BLaER1 (cell line): ENCODE measurements around the gene PTPRT.
A peak's percentile ranks its signal among the peaks of the same experiment; 100 is the strongest.

Experiments used
- H3K27ac ChIP-seq: shearing (Covaris generic); formaldehyde crosslinking; 2 replicates; pipeline ENCODE4 v1.8.1; 2022
- H3K27me3 ChIP-seq: shearing (Covaris generic); formaldehyde crosslinking; 2 replicates; pipeline ENCODE4 v1.8.1; 2022
- H3K36me3 ChIP-seq: shearing (Covaris generic); formaldehyde crosslinking; 2 replicates; pipeline ENCODE4 v1.8.1; 2022
- H3K4me1 ChIP-seq: shearing (Covaris generic); formaldehyde crosslinking; 2 replicates; pipeline ENCODE4 v1.8.1; 2022
- H3K4me2 ChIP-seq: shearing (Covaris generic); formaldehyde crosslinking; 2 replicates; pipeline ENCODE4 v1.8.1; 2022
- H3K4me3 ChIP-seq: shearing (Covaris generic); formaldehyde crosslinking; 2 replicates; pipeline ENCODE4 v1.8.1; 2022
- H3K9ac ChIP-seq: shearing (Covaris generic); formaldehyde crosslinking; 2 replicates; pipeline ENCODE4 v1.8.1; 2022
- H3K9me3 ChIP-seq: shearing (Covaris generic); formaldehyde crosslinking; 2 replicates; pipeline ENCODE4 v1.8.1; 2022
- H4K20me1 ChIP-seq: shearing (Covaris generic); formaldehyde crosslinking; 2 replicates; pipeline ENCODE4 v1.8.1; 2022
- Cebpa-rat ChIP-seq: shearing (Covaris generic); IDR thresholded peaks from 2 replicates; pipeline ENCODE4 v1.8.1; 2022

The PTPRT gene

DNA sequence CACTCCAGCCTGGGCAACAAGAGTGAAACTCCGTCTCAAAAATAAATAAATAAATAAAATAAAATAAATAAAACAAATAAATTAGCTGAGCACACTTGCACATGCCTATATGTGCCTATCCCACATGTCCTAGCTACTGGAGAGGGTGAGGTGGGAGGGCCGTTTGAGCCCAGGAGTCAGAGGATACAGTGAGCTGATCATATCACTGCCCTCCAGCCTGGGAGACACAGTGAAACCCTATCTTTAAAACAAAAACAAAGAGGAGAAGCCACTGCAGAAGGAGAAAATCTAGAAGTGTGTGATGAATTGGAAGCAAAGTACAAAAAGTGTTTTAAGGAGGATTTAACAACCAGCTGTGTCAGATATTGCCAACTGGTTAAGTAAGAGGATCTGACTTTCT, 728.4 kb downstream of the PTPRT start:
- no peak overlapping the region for H3K4me3 ChIP-seq
- no peaks in the 10 kb centered on the region for H3K27me3 ChIP-seq
- no peaks in the 10 kb centered on the region for H4K20me1 ChIP-seq
- H3K4me1 ChIP-seq: no peaks in the 10 kb centered on the region
- no peak overlapping the region for H3K4me2 ChIP-seq
- H3K27ac ChIP-seq: no peak overlapping the region
- no peak overlapping the region for H3K9ac ChIP-seq
- H3K9me3 ChIP-seq: no peaks in the 10 kb centered on the region
- TF ChIP-seq Cebpa-rat: no peak
- no peaks in the 10 kb centered on the region for H3K36me3 ChIP-seq

- H3K27me3 ChIP-seq: no peaks in the 10 kb centered on the region
- no peak for TF ChIP-seq Cebpa-rat
- H3K36me3 ChIP-seq: no peaks in the 10 kb centered on the region
- H3K9ac ChIP-seq: no peak overlapping the region
- H4K20me1 ChIP-seq: no peaks in the 10 kb centered on the region
- no peak overlapping the region for H3K4me2 ChIP-seq
- H3K4me3 ChIP-seq: no peak overlapping the region
- H3K27ac ChIP-seq: no peak overlapping the region
- H3K9me3 ChIP-seq: no peaks in the 10 kb centered on the region
- peaks cover 15% of the 10 kb centered on the region for H3K4me1 ChIP-seq
Measured at GRCh38 chr20:42447270-42447669, 742.4 kb downstream of the PTPRT start.

- peaks cover 25% of the 10 kb centered on the region for H3K4me1 ChIP-seq
- TF ChIP-seq Cebpa-rat: no peak
- H3K9me3 ChIP-seq: no peaks in the 10 kb centered on the region
- H3K4me3 ChIP-seq: no peak overlapping the region
- no peaks in the 10 kb centered on the region for H3K36me3 ChIP-seq
- no peak overlapping the region for H3K27ac ChIP-seq
- no peak overlapping the region for H3K4me2 ChIP-seq
- H4K20me1 ChIP-seq: no peaks in the 10 kb centered on the region
- no peak overlapping the region for H3K9ac ChIP-seq
- H3K27me3 ChIP-seq: no peaks in the 10 kb centered on the region
Measured at GRCh38 chr20:42444799-42445198, 744.9 kb downstream of the PTPRT start.

DNA sequence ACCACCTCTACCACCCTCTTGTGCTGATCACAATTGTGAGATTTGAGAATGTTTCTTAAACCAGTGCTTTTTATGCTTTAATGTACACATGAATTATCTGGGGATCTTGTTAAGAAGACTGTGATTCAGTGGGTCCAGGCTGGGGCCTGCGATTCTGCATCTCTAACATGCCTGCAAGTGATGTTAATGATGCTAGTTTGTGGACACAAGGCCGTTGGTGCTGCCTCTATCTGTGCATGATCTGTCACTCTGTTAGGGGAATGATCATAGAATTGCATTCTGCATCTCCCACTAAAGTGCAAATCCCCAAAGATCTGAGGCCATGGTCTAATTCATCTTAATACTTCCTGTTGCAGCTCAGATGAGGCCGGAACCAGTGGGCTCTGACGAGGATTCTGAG, 746.5 kb downstream of the PTPRT start:
- Histone ChIP-seq H3K9ac (no peak overlapping the region), H4K20me1 (no peaks in the 10 kb centered on the region), H3K4me1 (peaks cover 25% of the 10 kb centered on the region), H3K27me3 (no peaks in the 10 kb centered on the region), H3K4me2 (peak overlapping the region; percentile 50), H3K4me3 (no peak overlapping the region), H3K36me3 (no peaks in the 10 kb centered on the region), H3K9me3 (no peaks in the 10 kb centered on the region), H3K27ac (no peak overlapping the region)
- TF ChIP-seq Cebpa-rat: no peak

DNA sequence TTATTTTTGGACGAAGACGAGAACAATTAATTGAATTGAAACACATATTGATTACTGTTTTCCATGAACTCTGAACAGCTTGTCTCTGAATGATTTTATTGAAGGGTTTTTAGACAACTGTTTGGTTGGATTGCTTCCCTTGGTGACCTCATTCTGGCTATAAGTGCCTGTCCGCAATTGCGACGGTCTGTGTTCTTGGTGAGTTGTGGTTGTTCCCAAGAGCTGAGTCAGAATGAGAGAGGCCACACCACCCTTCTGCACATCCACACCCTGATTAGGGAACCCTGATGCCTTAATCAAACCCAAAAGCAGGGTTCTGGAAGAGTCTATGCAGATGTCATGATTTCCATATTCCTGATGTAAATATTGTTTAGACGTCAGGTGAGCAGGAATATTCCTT, 747.0 kb downstream of the PTPRT start:
- Histone ChIP-seq H3K9me3 (no peaks in the 10 kb centered on the region), H3K27me3 (no peaks in the 10 kb centered on the region), H3K4me2 (peak overlapping the region; percentile 50), H3K4me1 (peaks cover 25% of the 10 kb centered on the region), H3K9ac (no peak overlapping the region), H3K36me3 (no peaks in the 10 kb centered on the region), H3K27ac (no peak overlapping the region), H3K4me3 (no peak overlapping the region), H4K20me1 (no peaks in the 10 kb centered on the region)
- no peak for TF ChIP-seq Cebpa-rat

DNA sequence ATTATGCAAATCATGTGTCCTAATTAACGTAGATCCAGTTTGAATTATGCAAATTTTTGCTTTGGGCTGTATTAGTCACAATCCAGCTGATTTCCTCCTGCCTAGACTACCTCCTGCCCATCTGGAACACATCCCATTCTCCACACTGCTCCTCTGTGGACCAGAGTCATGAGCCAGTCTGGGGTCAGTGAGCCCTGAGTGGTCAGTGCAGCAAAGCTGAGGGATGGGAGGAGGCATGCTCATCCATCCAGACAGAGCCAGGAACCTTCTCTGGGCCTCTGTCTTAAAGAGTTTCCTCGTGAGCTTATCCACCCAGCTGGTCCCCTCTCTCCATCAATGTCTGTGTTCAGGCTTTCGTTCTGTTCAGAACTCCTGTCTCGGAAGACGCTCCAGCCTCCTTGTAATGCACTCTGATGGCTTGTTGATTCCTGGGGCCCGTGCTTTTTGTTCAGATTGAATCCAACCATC, 747.8 kb downstream of the PTPRT start:
- Histone ChIP-seq H3K4me3 (no peak overlapping the region), H4K20me1 (no peaks in the 10 kb centered on the region), H3K9me3 (no peaks in the 10 kb centered on the region), H3K27ac (no peak overlapping the region), H3K4me1 (peaks cover 25% of the 10 kb centered on the region), H3K4me2 (peak overlapping the region; percentile 40), H3K27me3 (no peaks in the 10 kb centered on the region), H3K9ac (no peak overlapping the region), H3K36me3 (no peaks in the 10 kb centered on the region)
- TF ChIP-seq Cebpa-rat: no peak

DNA sequence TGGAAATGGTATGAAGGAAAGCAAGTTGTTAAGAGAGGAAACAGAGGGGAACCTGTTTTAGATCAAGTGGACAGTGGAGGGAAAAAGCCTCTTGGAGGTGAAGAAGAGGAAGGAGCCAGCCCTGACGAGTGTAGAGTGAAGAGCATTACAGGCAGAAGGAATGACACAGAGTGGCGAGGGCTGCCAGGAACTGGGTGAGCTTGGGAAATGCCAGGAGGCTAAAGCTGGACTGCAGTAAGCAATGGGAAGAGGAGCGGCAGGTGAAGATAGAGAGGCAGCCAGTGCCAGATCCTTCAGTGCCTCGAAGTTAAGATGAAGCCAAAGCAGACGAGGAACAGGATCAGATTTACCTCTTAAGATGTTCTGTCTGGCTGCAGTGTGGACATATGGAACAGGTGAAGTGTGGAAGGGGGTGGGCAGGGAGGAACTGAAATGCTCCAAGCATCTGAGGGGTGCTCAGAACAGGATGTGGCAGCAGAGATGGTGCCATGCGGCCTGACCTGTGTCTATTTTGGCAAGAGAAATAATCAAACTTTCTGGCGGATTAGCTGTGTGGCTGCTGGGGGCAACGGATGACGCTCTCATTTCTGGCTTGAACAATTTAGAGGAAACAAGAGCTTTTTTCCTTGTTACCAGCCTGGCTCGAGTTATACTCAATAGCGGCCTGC, 748.4 kb downstream of the PTPRT start:
- TF ChIP-seq Cebpa-rat: no peak
- Histone ChIP-seq H3K4me2 (peak overlapping the region; percentile 40), H4K20me1 (no peaks in the 10 kb centered on the region), H3K27ac (no peak overlapping the region), H3K36me3 (no peaks in the 10 kb centered on the region), H3K27me3 (no peaks in the 10 kb centered on the region), H3K9me3 (no peaks in the 10 kb centered on the region), H3K4me3 (no peak overlapping the region), H3K4me1 (peaks cover 25% of the 10 kb centered on the region), H3K9ac (no peak overlapping the region)

DNA sequence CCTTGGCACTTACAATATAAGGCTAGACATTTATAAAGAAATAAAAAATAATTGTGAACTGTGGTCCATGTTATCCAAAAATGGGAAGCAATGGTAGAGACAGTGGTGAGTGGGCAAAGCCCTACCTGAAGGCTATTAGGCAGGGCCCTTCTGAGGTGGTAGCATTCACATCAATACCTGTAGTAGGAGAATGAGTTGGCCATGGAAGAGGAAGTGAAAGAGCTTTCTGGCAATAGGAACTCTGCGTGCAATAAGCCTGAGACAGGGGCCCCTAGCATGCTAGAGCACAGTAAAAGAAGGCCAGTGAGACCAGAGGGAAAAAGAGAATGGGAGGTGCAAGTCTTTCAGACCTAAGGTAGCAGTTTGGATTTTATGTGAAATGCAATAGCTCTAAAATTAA, 754.5 kb downstream of the PTPRT start:
- Histone ChIP-seq H4K20me1 (no peaks in the 10 kb centered on the region), H3K4me3 (no peak overlapping the region), H3K4me2 (no peak overlapping the region), H3K36me3 (no peaks in the 10 kb centered on the region), H3K27ac (no peak overlapping the region), H3K27me3 (no peaks in the 10 kb centered on the region), H3K9ac (no peak overlapping the region), H3K4me1 (no peaks in the 10 kb centered on the region), H3K9me3 (no peaks in the 10 kb centered on the region)
- TF ChIP-seq Cebpa-rat: no peak

GRCh38 chr20:42432496-42433334, 757.0 kb downstream of the PTPRT start:
- H4K20me1 ChIP-seq: no peaks in the 10 kb centered on the region
- H3K9me3 ChIP-seq: no peaks in the 10 kb centered on the region

DNA sequence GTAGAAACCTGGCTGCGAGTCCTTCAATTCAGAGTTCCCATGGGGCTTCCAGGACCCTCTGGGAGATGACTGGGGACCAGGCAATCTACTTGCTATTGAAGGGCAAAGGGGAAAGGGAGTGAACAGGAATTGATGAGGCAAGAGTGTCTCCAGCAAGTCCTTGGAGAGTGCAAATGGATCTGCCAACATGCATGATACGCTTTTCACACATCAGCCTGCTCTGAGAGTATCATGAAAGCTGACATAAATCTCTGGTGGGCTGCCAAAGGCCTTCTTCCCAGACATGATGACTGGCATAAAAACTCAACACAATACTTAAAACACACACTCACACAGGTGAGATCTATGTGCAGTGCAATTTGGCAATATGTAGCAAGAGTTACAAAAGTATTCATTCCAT, 759.1 kb downstream of the PTPRT start:
- H3K27ac ChIP-seq: no peak overlapping the region
- H3K36me3 ChIP-seq: no peaks in the 10 kb centered on the region
- TF ChIP-seq Cebpa-rat: no peak
- H3K4me2 ChIP-seq: no peak overlapping the region
- no peaks in the 10 kb centered on the region for H3K9me3 ChIP-seq
- no peaks in the 10 kb centered on the region for H4K20me1 ChIP-seq
- H3K4me3 ChIP-seq: no peak overlapping the region
- no peaks in the 10 kb centered on the region for H3K27me3 ChIP-seq
- H3K9ac ChIP-seq: no peak overlapping the region
- H3K4me1 ChIP-seq: no peaks in the 10 kb centered on the region

More at GRCh38 chr20:42432496-42433334, 757.0 kb downstream of the PTPRT start:
- TF ChIP-seq Cebpa-rat: no peak
- no peak overlapping the region for H3K9ac ChIP-seq
- no peak overlapping the region for H3K4me2 ChIP-seq
- H3K27ac ChIP-seq: no peak overlapping the region
- no peaks in the 10 kb centered on the region for H3K27me3 ChIP-seq
- H3K4me3 ChIP-seq: no peak overlapping the region
- H3K4me1 ChIP-seq: no peaks in the 10 kb centered on the region
- no peaks in the 10 kb centered on the region for H3K36me3 ChIP-seq
